ENCODE data around the gene STK10. TPM values are rescaled to one million over a fixed set of nuclear protein-coding genes. Genes with fewer than 3 reads are reported as not detected.

Gene STK10
- total and polyA plus RNA-seq, 2 donors (not counting 1 experiment from before 2014, with no cell fraction given) = 97.9 to 253 TPM

DNA sequence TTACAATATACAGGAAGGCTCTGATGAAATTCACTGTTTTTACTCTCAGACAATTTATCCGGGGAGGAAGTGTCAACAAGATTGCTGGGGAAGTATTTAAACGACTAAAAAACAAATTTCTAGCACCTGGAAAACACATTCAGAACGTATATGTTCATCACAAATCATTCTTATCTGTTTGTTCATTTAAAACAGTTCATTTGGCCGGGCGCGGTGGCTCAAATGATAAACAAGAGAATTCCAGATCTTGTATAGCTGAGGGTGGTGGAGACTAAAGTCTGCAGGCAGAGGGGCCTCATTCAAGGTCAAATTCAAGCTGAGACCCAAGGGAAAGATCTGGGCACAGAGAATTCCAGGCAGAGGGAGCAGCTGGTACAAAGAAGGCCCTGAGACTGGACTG lies 90.0 kb downstream of the STK10 start:
- CTCF ChIA-PET = interaction anchor here (0.9 to 1.0 kb wide), 2 partner anchors 10 to 76 kb away, joined by 3 read pairs; no protein-coding TSS in a partner anchor
- peaks cover 3% of the 10 kb centered on the region for H3K4me1 Mint-ChIP-seq
- H3K9me3 Mint-ChIP-seq (ENCODE audit: insufficient read depth) = no peaks in the 10 kb centered on the region
- Histone ChIP-seq H4K20me1 (ENCODE audit: control insufficient read depth, insufficient read depth, low read length, poor library complexity, severe bottlenecking) (peaks cover 76% of the 10 kb centered on the region), H3K9ac (ENCODE audit: low read length) (no peak overlapping the region), H3K4me2 (replicated peaks; ENCODE audit: low read depth, low read length, poor library complexity, severe bottlenecking) (no peak overlapping the region), H3K4me1 (ENCODE audit: control insufficient read depth in 2 of 2, insufficient read depth in 2 of 2, low read length in 2 of 2) (no peaks in the 10 kb centered on the region), H3K79me2 (ENCODE audit: control insufficient read depth, insufficient read depth, low read length) (peaks cover 66% of the 10 kb centered on the region), H2AFZ (ENCODE audit: insufficient read depth, low read depth, low read length, poor library complexity, severe bottlenecking) (no peak overlapping the region), H3K27ac (ENCODE audit: low read length in 2 of 2) (no peak overlapping the region), H3K4me3 (ENCODE audit: control extremely low read depth in 1 of 5, extremely low read depth in 1 of 5, insufficient read depth in 1 of 5, low read depth in 2 of 5, low read length in 4 of 5) (no peak overlapping the region), H3K9me3 (ENCODE audit: control extremely low read depth in 1 of 3, control insufficient read depth in 2 of 3, insufficient read depth in 1 of 3, low read length in 2 of 3) (no peaks in the 10 kb centered on the region), H3K36me3 (replicated peaks in 1 of 2; ENCODE audit: control extremely low read depth in 1 of 2, control insufficient read depth in 1 of 2, extremely low read depth in 1 of 2, insufficient read depth in 2 of 2, low read length in 1 of 2) (peaks cover 2 to 80% of the 10 kb centered on the region in 2 experiments), H3K27me3 (replicated peaks in 1 of 4; ENCODE audit: control extremely low read depth in 1 of 4, control insufficient read depth in 3 of 4, insufficient read depth in 4 of 4, low read length in 3 of 4) (no peaks in the 10 kb centered on the region)
- POLR2A ChIA-PET = no interaction called here
- WGBS (ENCODE audit: insufficient coverage) = 100% methylated on average over 1 of the region's 6 CpGs
- TF ChIP-seq, protein P1, sequence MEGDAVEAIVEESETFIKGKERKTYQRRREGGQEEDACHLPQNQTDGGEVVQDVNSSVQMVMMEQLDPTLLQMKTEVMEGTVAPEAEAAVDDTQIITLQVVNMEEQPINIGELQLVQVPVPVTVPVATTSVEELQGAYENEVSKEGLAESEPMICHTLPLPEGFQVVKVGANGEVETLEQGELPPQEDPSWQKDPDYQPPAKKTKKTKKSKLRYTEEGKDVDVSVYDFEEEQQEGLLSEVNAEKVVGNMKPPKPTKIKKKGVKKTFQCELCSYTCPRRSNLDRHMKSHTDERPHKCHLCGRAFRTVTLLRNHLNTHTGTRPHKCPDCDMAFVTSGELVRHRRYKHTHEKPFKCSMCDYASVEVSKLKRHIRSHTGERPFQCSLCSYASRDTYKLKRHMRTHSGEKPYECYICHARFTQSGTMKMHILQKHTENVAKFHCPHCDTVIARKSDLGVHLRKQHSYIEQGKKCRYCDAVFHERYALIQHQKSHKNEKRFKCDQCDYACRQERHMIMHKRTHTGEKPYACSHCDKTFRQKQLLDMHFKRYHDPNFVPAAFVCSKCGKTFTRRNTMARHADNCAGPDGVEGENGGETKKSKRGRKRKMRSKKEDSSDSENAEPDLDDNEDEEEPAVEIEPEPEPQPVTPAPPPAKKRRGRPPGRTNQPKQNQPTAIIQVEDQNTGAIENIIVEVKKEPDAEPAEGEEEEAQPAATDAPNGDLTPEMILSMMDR (IDR thresholded peaks at IDR 0.05) = no peak
- TF ChIP-seq EZH2 (IDR thresholded peaks at IDR 0.05; ENCODE audit: borderline replicate concordance, insufficient read depth, low read depth, low read length, poor library complexity, severe bottlenecking) = no peak
- H3K27me3 Mint-ChIP-seq = no peaks in the 10 kb centered on the region
- intact Hi-C loops (cut with micrococcal nuclease) = no loop called here
- ATAC-seq (ENCODE audit: low read depth) = no peak
- H3K27ac Mint-ChIP-seq = peak overlapping the region; percentile 16
- DNase-seq = no peak
- no peak overlapping the region for H3K4me3 Mint-ChIP-seq

DNA sequence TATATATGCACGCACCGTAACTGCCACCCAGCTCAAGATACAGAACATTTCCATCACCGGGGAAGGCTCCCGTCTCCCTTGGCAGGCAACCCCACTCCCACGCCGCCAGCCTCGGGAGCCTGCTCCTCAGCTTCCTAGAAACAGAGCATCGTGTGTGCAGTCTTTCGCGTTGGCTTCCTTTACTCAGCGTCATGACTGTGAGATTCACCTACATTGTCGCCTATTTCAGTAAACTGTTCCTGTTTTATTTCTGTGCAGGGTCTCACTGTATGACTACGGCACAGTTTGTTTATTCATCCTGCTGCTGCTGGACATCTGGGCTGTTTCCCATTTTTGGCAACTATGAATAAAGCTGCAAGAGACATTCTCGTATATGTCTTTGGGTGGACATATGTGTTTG lies 90.7 kb downstream of the STK10 start:
- Mint-ChIP-seq H3K27me3 (no peaks in the 10 kb centered on the region), H3K9me3 (ENCODE audit: insufficient read depth) (no peaks in the 10 kb centered on the region), H3K4me3 (no peak overlapping the region), H3K4me1 (peaks cover 3% of the 10 kb centered on the region), H3K27ac (peak overlapping the region; percentile 20)
- Histone ChIP-seq H3K79me2 (ENCODE audit: control insufficient read depth, insufficient read depth, low read length) (peaks cover 68% of the 10 kb centered on the region), H3K4me2 (replicated peaks; ENCODE audit: low read depth, low read length, poor library complexity, severe bottlenecking) (no peak overlapping the region), H4K20me1 (ENCODE audit: control insufficient read depth, insufficient read depth, low read length, poor library complexity, severe bottlenecking) (peaks cover 75% of the 10 kb centered on the region), H3K9me3 (ENCODE audit: control extremely low read depth in 1 of 3, control insufficient read depth in 2 of 3, insufficient read depth in 1 of 3, low read length in 2 of 3) (no peaks in the 10 kb centered on the region), H2AFZ (ENCODE audit: insufficient read depth, low read depth, low read length, poor library complexity, severe bottlenecking) (no peak overlapping the region), H3K9ac (ENCODE audit: low read length) (no peak overlapping the region), H3K4me1 (ENCODE audit: control insufficient read depth in 2 of 2, insufficient read depth in 2 of 2, low read length in 2 of 2) (no peaks in the 10 kb centered on the region), H3K36me3 (replicated peaks in 1 of 2; ENCODE audit: control extremely low read depth in 1 of 2, control insufficient read depth in 1 of 2, extremely low read depth in 1 of 2, insufficient read depth in 2 of 2, low read length in 1 of 2) (peaks cover 2 to 82% of the 10 kb centered on the region in 2 experiments), H3K27ac (ENCODE audit: low read length in 2 of 2) (no peak overlapping the region), H3K27me3 (replicated peaks in 1 of 4; ENCODE audit: control extremely low read depth in 1 of 4, control insufficient read depth in 3 of 4, insufficient read depth in 4 of 4, low read length in 3 of 4) (no peaks in the 10 kb centered on the region), H3K4me3 (ENCODE audit: control extremely low read depth in 1 of 5, extremely low read depth in 1 of 5, insufficient read depth in 1 of 5, low read depth in 2 of 5, low read length in 4 of 5) (no peak overlapping the region)
- ATAC-seq (ENCODE audit: low read depth) (no peak), DNase-seq (no peak)
- TF ChIP-seq, protein P1 (IDR thresholded peaks at IDR 0.05) = no peak
- TF ChIP-seq EZH2 (IDR thresholded peaks at IDR 0.05; ENCODE audit: borderline replicate concordance, insufficient read depth, low read depth, low read length, poor library complexity, severe bottlenecking) = no peak
- POLR2A ChIA-PET = no interaction called here
- CTCF ChIA-PET = interaction anchor here (1.5 to 2.0 kb wide), 2 partner anchors 9 to 196 kb away, joined by 5 to 8 read pairs; no protein-coding TSS in a partner anchor
- WGBS (ENCODE audit: insufficient coverage) = 99% methylated on average over 14 of the region's 14 CpGs
- intact Hi-C loops (cut with micrococcal nuclease) = no loop called here
